ENCODE results near the gene RAB31.
A peak's percentile ranks its signal among the peaks of the same experiment; 100 is the strongest.
"Not testable (repeated sequence)": the region's sequence is repeated elsewhere in the genome, so short reads cannot be mapped to it uniquely, and the experiment has no call there.

The RAB31 gene

GRCh38 chr18:9708057-9708433, at the start of gene RAB31:
Gene RAB31 (plus strand): TSS chr18:9708301. CDS start chr18:9708406, 105 bp downstream.
- DNase-seq = peak; percentile 21

- no peak for DNase-seq
Measured at GRCh38 chr18:9659499-9660375, 48.4 kb upstream of the RAB31 start.

- DNase-seq = no peak
Measured at GRCh38 chr18:9661564-9661963, 46.5 kb upstream of the RAB31 start.

GRCh38 chr18:9663377-9663776, 44.7 kb upstream of the RAB31 start:
- DNase-seq = no peak

GRCh38 chr18:9665314-9665713, 42.8 kb upstream of the RAB31 start:
- no peak for DNase-seq

- no peak for DNase-seq
Measured at GRCh38 chr18:9666548-9666947, 41.6 kb upstream of the RAB31 start.

- no peak for DNase-seq
Measured at GRCh38 chr18:9669016-9669415, 39.1 kb upstream of the RAB31 start.

- DNase-seq = no peak
Measured at GRCh38 chr18:9671214-9671613, 36.9 kb upstream of the RAB31 start.

GRCh38 chr18:9673296-9674251, 34.5 kb upstream of the RAB31 start:
- peak; percentile 75 for DNase-seq

- not testable (repeated sequence) for DNase-seq
Measured at GRCh38 chr18:9678216-9678615, 29.9 kb upstream of the RAB31 start.

GRCh38 chr18:9679125-9679524, 29.0 kb upstream of the RAB31 start:
- no peak for DNase-seq

GRCh38 chr18:9681217-9681616, 26.9 kb upstream of the RAB31 start:
- DNase-seq = peak; percentile 45

GRCh38 chr18:9682572-9682971, 25.5 kb upstream of the RAB31 start:
- no peak for DNase-seq

- DNase-seq = peak; percentile 78
Measured at GRCh38 chr18:9683418-9684396, 24.4 kb upstream of the RAB31 start.

GRCh38 chr18:9684881-9685614, 23.1 kb upstream of the RAB31 start:
- peak; percentile 31 for DNase-seq

- DNase-seq = no peak
Measured at GRCh38 chr18:9685615-9685890, 22.5 kb upstream of the RAB31 start.

GRCh38 chr18:9688036-9688741, 19.9 kb upstream of the RAB31 start:
- DNase-seq = no peak

GRCh38 chr18:9689253-9689652, 18.8 kb upstream of the RAB31 start:
- no peak for DNase-seq

- no peak for DNase-seq
Measured at GRCh38 chr18:9690418-9691188, 17.5 kb upstream of the RAB31 start.

GRCh38 chr18:9691235-9691634, 16.9 kb upstream of the RAB31 start:
- DNase-seq = no peak

Measured in hematopoietic multipotent progenitor cell treated with erythropoietin and hydrocortisone succinate and interleukin-3 and kit ligand, for 8 days (in vitro differentiated cells).